ENCODE results near the gene NT5C3A.
"Not testable (repeated sequence)": the region's sequence is repeated elsewhere in the genome, so short reads cannot be mapped to it uniquely, and the experiment has no call there.

Gene NT5C3A

DNA sequence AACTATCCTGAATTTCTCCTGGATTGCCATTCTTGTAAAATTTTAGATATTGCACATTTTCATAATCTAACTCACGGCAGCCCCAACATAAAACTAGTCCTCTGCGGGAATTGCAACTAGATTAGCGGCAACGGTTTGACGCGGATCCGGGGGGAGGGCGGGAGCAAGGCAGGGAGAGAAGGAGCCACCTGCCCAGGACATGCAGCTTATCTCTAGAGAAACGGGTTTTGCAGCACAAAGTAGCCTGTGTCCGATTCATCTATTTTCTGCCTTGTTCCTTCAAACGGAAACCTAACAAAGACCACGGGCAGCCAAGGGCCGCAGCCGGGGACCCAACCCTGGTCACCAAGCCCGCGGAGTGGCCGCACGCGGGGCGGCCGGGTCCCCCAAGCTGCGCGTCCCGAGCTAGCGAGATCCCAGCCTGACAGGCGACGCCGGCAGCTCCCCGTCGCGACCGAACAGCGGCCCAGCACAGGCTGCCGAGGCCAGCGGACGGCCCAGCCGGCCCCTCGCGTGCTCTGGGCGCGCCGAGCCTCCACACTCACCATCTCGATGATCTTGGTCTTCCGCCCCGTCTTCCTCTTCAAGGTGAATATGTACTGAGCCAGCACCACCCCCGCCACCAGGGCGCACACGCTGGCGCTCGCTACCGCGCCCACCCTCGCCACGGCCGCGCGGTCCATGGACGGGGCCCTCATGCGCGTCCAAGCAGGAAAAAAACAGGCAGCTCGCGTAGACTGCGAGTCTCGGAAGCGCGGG is at the start of gene NT5C3A:
NT5C3A (minus strand) TSS at position 754 of the 759 bp plus-strand sequence; CDS start at position 683, 71 bp downstream.
- peak; percentile 4 to 13 (median 8) for DNase-seq (ENCODE audit: low read depth in 4 of 4, low spot score in 1 of 4)

GRCh38 chr7:33111614-33112013 is 49.0 kb upstream of the NT5C3A start:
- DNase-seq (ENCODE audit: low read depth in 4 of 4, low spot score in 1 of 4) = no peak

GRCh38 chr7:33109758-33110238 is 47.2 kb upstream of the NT5C3A start:
- DNase-seq (ENCODE audit: low read depth in 4 of 4, low spot score in 1 of 4) = no peak

GRCh38 chr7:33109005-33109757 is 46.6 kb upstream of the NT5C3A start, which contains the start of gene RP9:
RP9 (minus strand) TSS chr7:33109404; CDS start chr7:33109372, 32 bp downstream.
- DNase-seq (ENCODE audit: low read depth in 4 of 4, low spot score in 1 of 4) = peak; percentile 51 to 72 (median 63)

- no peak for DNase-seq (ENCODE audit: low read depth in 4 of 4, low spot score in 1 of 4)
Measured at GRCh38 chr7:33108554-33109004, 46.0 kb upstream of the NT5C3A start.

- DNase-seq (ENCODE audit: low read depth in 4 of 4, low spot score in 1 of 4) = no peak
Measured at GRCh38 chr7:33107136-33108066, 44.8 kb upstream of the NT5C3A start.

DNA sequence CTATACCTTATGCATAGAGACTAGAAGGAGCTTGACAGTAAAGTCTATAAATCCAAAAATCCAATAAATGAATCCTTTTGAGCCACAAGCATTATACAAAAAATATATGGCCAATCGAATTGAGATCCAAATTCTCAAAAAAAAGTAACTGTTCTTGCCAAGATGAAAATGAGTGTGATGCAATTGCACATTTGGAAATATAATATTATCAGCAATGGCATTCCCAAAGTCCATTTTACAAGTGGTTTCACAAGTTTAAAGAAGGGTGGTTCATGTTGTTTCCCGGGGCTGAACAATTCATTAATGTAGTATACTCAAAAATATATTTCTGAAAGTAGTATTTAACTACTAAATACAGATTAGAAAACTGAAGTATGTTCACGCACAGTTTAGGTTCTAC is 39.3 kb upstream of the NT5C3A start:
- no peak for DNase-seq (ENCODE audit: low read depth in 4 of 4, low spot score in 1 of 4)

GRCh38 chr7:33100770-33101169 is 38.2 kb upstream of the NT5C3A start:
- DNase-seq (ENCODE audit: low read depth in 4 of 4, low spot score in 1 of 4) = no peak

GRCh38 chr7:33099154-33099940 is 36.8 kb upstream of the NT5C3A start:
- no peak for DNase-seq (ENCODE audit: low read depth in 4 of 4, low spot score in 1 of 4)

GRCh38 chr7:33094745-33095275 is 32.2 kb upstream of the NT5C3A start:
- not testable (repeated sequence) for DNase-seq (ENCODE audit: low read depth in 4 of 4, low spot score in 1 of 4)

DNA sequence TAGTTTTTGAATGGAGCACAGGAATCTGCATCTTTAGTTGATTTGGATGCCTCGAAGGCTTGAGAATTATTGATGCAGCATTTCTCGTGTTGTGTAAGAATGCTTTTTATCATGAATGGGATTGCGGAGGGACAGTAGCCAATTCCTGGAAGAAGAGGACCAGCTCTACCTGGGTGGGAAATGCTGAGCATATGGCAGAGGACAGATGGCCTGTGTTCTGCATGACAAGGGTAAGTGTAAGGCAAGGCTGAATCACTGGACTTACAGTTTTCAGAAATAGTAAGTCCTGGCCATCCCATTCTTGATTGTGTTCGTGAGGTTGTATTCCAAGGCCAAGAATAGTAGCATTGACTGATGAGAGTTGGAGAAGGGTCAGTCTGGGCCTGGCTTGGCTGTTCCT is 30.7 kb upstream of the NT5C3A start:
- DNase-seq (ENCODE audit: low read depth in 4 of 4, low spot score in 1 of 4) = no peak

DNA sequence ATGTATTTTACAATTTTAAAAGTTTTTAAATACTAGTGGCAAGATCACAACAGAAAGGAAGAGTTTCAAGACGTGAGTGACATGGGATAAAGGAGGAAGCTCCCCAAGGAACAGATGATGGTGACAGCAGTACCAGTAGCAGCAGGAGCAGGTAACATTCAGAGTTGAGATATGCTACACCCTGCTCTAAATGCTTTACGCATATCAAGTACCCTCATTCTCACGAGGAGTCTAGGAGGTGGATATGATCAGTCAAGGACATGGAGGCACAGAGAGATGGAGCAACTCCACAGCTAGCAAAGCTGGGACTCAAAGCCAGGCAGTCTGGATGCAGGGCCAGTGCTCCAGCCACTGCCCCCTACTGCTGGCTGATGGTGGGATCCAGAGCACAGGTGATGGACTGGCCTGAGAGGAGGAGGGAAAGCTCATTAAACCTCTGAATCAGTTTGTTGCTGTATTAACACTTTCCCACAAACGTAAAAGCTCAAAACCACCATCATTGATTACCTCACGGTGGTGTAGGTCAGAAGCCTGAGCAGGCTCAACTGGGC is 29.1 kb upstream of the NT5C3A start:
- DNase-seq (ENCODE audit: low read depth in 4 of 4, low spot score in 1 of 4) = no peak

DNA sequence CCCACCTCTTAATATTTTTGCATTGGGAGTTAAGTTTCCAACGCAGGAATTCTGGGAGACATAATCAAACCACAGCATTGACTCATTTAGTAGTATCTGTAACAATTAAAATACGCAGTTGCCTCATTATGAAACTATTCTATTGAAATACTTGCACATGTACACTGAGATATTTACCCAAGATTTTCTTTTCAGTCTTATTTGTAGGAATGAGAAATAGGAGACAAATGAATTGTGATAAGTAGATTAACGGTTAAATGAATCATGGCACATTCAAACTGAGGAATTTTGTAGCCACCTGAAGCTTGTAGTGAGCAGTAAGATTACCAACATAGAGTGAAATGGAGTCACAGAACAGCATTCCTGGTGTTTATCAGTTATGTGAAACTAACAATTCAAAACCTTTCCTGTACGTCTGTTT is 28.5 kb upstream of the NT5C3A start:
- DNase-seq (ENCODE audit: low read depth in 4 of 4, low spot score in 1 of 4) = no peak

DNA sequence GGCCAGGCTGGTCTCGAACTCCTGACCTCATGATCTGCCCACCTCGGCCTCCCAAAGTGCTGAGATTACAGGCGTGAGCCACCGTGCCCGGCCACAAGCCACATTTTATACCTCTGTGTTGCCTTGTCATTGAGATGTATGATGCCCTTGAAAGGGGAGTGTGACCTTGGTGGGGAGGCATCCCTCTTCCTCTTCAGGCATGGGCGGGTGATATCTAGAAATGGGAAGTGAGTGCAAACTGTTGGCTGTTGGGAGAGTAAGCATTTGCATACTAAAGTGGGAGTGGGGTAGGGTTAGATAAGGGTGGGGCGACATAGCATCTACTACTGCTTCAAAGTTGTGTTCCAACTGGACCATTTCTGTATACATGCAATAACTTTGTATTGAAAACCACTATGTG is 26.6 kb upstream of the NT5C3A start:
- no peak for DNase-seq (ENCODE audit: low read depth in 4 of 4, low spot score in 1 of 4)

- no peak for DNase-seq (ENCODE audit: low read depth in 4 of 4, low spot score in 1 of 4)
Measured at GRCh38 chr7:33087858-33088257, 25.3 kb upstream of the NT5C3A start.

GRCh38 chr7:33087356-33087755 is 24.8 kb upstream of the NT5C3A start:
- DNase-seq (ENCODE audit: low read depth in 4 of 4, low spot score in 1 of 4) = no peak

DNA sequence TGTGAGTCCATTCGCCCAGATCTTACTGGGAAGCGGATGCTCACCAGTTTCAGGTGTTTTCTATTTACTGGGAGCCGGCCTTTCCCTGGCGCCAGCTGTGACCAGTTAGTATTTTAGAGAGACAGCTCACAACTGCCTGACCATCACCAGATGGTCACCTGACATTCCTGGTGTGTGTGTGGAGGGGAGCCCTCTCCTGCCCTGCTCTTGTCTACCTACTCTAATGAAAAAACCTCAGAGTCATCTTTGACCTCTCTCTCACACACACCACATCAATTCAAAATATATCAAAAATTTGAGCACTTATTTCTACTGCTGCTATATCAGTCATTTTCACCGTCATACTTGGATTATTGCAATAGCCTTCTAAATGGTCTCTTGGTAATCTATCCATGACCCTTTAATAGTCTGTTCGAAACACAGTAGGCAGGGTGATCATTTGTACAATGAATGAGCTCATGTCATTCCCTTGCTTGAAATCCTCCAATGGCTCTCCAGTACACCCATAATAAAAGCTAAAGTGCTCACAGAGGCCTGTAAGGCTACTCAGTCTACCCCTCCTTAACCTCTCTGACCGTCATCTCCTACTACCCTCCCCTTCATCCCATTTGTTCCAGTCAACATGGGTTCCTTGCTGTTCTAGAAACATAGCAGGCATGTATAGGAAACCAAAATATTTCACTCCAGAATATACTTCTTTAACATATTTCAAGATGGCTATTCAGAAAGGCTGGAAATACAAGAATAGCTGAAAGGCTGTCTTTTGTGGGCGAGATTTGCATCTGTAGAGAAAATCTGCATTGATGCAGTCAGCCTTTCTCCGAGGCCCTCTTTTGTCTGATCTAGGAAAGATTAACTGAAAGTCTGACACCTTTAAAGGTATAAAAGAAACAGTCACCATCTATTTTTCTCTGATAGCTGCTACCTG is 17.5 kb upstream of the NT5C3A start:
- no peak for DNase-seq (ENCODE audit: low read depth in 4 of 4, low spot score in 1 of 4)

DNA sequence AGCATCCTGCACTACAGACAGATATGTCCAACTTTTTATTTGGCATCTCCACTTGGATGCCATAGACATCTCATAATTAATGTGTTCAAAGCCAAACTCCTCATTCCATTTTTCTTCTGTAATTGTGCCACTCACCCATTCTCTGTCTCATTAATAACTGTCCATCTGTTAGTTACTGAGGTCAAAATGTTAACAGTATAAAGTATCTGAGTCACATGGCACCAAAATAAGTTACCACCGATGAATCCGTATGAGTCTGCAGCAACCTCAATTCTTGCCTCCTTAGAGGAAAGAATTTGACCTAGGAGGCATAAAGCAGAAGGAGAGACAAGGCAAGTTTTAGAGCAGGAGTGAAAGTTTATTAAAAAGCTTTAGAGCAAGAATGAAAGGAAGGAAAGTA is 16.5 kb upstream of the NT5C3A start:
- DNase-seq (ENCODE audit: low read depth in 4 of 4, low spot score in 1 of 4) = no peak

DNA sequence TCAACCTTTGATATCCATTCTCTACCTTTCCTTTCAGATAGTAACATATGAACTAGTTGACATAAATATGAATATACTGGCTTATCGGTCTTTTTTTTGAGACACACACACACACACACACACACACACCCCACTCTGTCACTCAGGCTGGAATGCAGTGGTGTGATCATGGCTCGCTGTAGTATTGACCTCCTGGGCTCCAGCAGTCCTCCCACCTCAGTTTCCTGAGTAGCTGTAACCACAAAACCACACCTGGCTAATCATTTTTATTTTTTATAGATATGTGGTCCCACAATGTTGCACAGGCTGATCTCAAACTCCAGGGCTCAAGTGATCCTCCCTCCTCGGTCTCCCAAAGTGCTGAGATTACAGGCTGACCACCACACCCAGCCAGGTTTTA is 14.2 kb upstream of the NT5C3A start:
- DNase-seq (ENCODE audit: low read depth in 4 of 4, low spot score in 1 of 4) = no peak

Measured in stimulated activated CD4-positive, alpha-beta T cell treated with anti-CD3 and anti-CD28 coated beads, Interleukin-1b, Interleukin-23, amount 100 ng/mL, for 24 hours (primary cell).